ENCODE data around the gene GRAMD4. TPM values are rescaled to one million over a fixed set of nuclear protein-coding genes. Genes with fewer than 3 reads are reported as not detected.

Gene GRAMD4
- total and polyA plus RNA-seq, 2 donors (not counting 1 experiment from before 2014, with no cell fraction given): 17.0 to 88.1 TPM

GRCh38 chr22:46690146-46690545, 70.0 kb downstream of the GRAMD4 start:
- Mint-ChIP-seq H3K27me3 (peaks cover 7% of the 10 kb centered on the region), H3K4me3 (no peak overlapping the region), H3K9me3 (ENCODE audit: insufficient read depth) (no peaks in the 10 kb centered on the region), H3K4me1 (peaks cover 16% of the 10 kb centered on the region), H3K27ac (no peak overlapping the region)
- CTCF ChIA-PET: interaction anchor here (2.1 kb wide), 1 partner anchor 126 kb away, joined by 6 read pairs; no protein-coding TSS in a partner anchor
- Histone ChIP-seq H3K36me3 (replicated peaks in 1 of 2; ENCODE audit: control extremely low read depth in 1 of 2, control insufficient read depth in 1 of 2, extremely low read depth in 1 of 2, insufficient read depth in 2 of 2, low read length in 1 of 2) (peaks cover 3 to 73% of the 10 kb centered on the region in 2 experiments), H3K4me2 (replicated peaks; ENCODE audit: low read depth, low read length, poor library complexity, severe bottlenecking) (no peak overlapping the region), H3K4me3 (ENCODE audit: control extremely low read depth in 1 of 5, extremely low read depth in 1 of 5, insufficient read depth in 1 of 5, low read depth in 2 of 5, low read length in 4 of 5) (no peak overlapping the region), H4K20me1 (ENCODE audit: control insufficient read depth, insufficient read depth, low read length, poor library complexity, severe bottlenecking) (peaks cover 51% of the 10 kb centered on the region), H3K27me3 (replicated peaks in 1 of 4; ENCODE audit: control extremely low read depth in 1 of 4, control insufficient read depth in 3 of 4, insufficient read depth in 4 of 4, low read length in 3 of 4) (no peaks in the 10 kb centered on the region), H2AFZ (ENCODE audit: insufficient read depth, low read depth, low read length, poor library complexity, severe bottlenecking) (no peak overlapping the region), H3K27ac (ENCODE audit: low read length in 2 of 2) (no peak overlapping the region), H3K9me3 (ENCODE audit: control extremely low read depth in 1 of 3, control insufficient read depth in 2 of 3, insufficient read depth in 1 of 3, low read length in 2 of 3) (peaks cover 0 to 4% (median 0%) of the 10 kb centered on the region in 3 donors), H3K79me2 (ENCODE audit: control insufficient read depth, insufficient read depth, low read length) (no peaks in the 10 kb centered on the region), H3K4me1 (ENCODE audit: control insufficient read depth in 2 of 2, insufficient read depth in 2 of 2, low read length in 2 of 2) (peaks cover 15 to 21% of the 10 kb centered on the region in 2 donors), H3K9ac (ENCODE audit: low read length) (no peak overlapping the region)
- TF ChIP-seq, protein P1, sequence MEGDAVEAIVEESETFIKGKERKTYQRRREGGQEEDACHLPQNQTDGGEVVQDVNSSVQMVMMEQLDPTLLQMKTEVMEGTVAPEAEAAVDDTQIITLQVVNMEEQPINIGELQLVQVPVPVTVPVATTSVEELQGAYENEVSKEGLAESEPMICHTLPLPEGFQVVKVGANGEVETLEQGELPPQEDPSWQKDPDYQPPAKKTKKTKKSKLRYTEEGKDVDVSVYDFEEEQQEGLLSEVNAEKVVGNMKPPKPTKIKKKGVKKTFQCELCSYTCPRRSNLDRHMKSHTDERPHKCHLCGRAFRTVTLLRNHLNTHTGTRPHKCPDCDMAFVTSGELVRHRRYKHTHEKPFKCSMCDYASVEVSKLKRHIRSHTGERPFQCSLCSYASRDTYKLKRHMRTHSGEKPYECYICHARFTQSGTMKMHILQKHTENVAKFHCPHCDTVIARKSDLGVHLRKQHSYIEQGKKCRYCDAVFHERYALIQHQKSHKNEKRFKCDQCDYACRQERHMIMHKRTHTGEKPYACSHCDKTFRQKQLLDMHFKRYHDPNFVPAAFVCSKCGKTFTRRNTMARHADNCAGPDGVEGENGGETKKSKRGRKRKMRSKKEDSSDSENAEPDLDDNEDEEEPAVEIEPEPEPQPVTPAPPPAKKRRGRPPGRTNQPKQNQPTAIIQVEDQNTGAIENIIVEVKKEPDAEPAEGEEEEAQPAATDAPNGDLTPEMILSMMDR (IDR thresholded peaks at IDR 0.05): no peak
- TF ChIP-seq EZH2 (IDR thresholded peaks at IDR 0.05; ENCODE audit: borderline replicate concordance, insufficient read depth, low read depth, low read length, poor library complexity, severe bottlenecking): no peak
- POLR2A ChIA-PET: no interaction called here
- ATAC-seq (ENCODE audit: low read depth): no peak
- 95% methylated on average over 15 of the region's 20 CpGs for WGBS (ENCODE audit: insufficient coverage)
- DNase-seq: no peak
- intact Hi-C loops (cut with micrococcal nuclease): no loop called here

GRCh38 chr22:46691571-46691970, 71.4 kb downstream of the GRAMD4 start:
- DNase-seq (no peak), ATAC-seq (ENCODE audit: low read depth) (no peak)
- ChIA-PET POLR2A (no interaction called here), CTCF (interaction anchor here (3.1 kb wide), 1 partner anchor 128 kb away, joined by 23 read pairs; no protein-coding TSS in a partner anchor)
- no peak overlapping the region for H3K4me3 Mint-ChIP-seq
- H3K4me2 ChIP-seq (replicated peaks; ENCODE audit: low read depth, low read length, poor library complexity, severe bottlenecking): no peak overlapping the region
- peaks cover 3 to 79% of the 10 kb centered on the region in 2 experiments for H3K36me3 ChIP-seq (replicated peaks in 1 of 2; ENCODE audit: control extremely low read depth in 1 of 2, control insufficient read depth in 1 of 2, extremely low read depth in 1 of 2, insufficient read depth in 2 of 2, low read length in 1 of 2)
- no peaks in the 10 kb centered on the region for H3K79me2 ChIP-seq (ENCODE audit: control insufficient read depth, insufficient read depth, low read length)
- H3K4me3 ChIP-seq (ENCODE audit: control extremely low read depth in 1 of 5, extremely low read depth in 1 of 5, insufficient read depth in 1 of 5, low read depth in 2 of 5, low read length in 4 of 5): no peak overlapping the region
- H3K27ac Mint-ChIP-seq: no peak overlapping the region
- WGBS (ENCODE audit: insufficient coverage): 92% methylated on average over 17 of the region's 17 CpGs
- H3K4me1 ChIP-seq (ENCODE audit: control insufficient read depth in 2 of 2, insufficient read depth in 2 of 2, low read length in 2 of 2): peaks cover under 1 to 6% of the 10 kb centered on the region in 2 donors
- H4K20me1 ChIP-seq (ENCODE audit: control insufficient read depth, insufficient read depth, low read length, poor library complexity, severe bottlenecking): peaks cover 48% of the 10 kb centered on the region
- H3K27me3 Mint-ChIP-seq: peaks cover 3% of the 10 kb centered on the region
- no peaks in the 10 kb centered on the region for H3K27me3 ChIP-seq (replicated peaks in 1 of 4; ENCODE audit: control extremely low read depth in 1 of 4, control insufficient read depth in 3 of 4, insufficient read depth in 4 of 4, low read length in 3 of 4)
- H3K9me3 ChIP-seq (ENCODE audit: control extremely low read depth in 1 of 3, control insufficient read depth in 2 of 3, insufficient read depth in 1 of 3, low read length in 2 of 3): peaks cover 0 to 3% (median 0%) of the 10 kb centered on the region in 3 donors
- no peak for TF ChIP-seq EZH2 (IDR thresholded peaks at IDR 0.05; ENCODE audit: borderline replicate concordance, insufficient read depth, low read depth, low read length, poor library complexity, severe bottlenecking)
- TF ChIP-seq, protein P1 (IDR thresholded peaks at IDR 0.05): no peak
- peaks cover 1% of the 10 kb centered on the region for H3K4me1 Mint-ChIP-seq
- H3K27ac ChIP-seq (ENCODE audit: low read length in 2 of 2): no peak overlapping the region
- intact Hi-C loops (cut with micrococcal nuclease): no loop called here
- H3K9me3 Mint-ChIP-seq (ENCODE audit: insufficient read depth): no peaks in the 10 kb centered on the region
- no peak overlapping the region for H2AFZ ChIP-seq (ENCODE audit: insufficient read depth, low read depth, low read length, poor library complexity, severe bottlenecking)
- H3K9ac ChIP-seq (ENCODE audit: low read length): no peak overlapping the region

All from B cell (primary cell).